AG04449 (cell line): ENCODE results near the gene TMEM121B.
A peak's percentile ranks its signal among the peaks of the same experiment; 100 is the strongest.

Experiments used
- CTCF ChIA-PET: fragments of 350-600 bp; formaldehyde crosslinking; extraction: SDS; loops from one replicate; lab custom pipeline; 2021; ENCODE audit warnings: antibody characterized with exemption; lab: Yijun Ruan, JAX
- POLR2A ChIA-PET: fragments of 400-600, 350-600 bp; formaldehyde crosslinking; extraction: SDS; loops from one replicate; lab custom pipeline; 2020; ENCODE audit warnings: antibody characterized with exemption, inconsistent platforms; lab: Yijun Ruan, JAX
- DNase-seq: peaks from one replicate; pipeline ENCODE4 v3.0.0-alpha.2; 2010; ENCODE audit warnings: low read depth, low spot score
- H3K4me3 ChIP-seq: 2 replicates; pipeline ENCODE4 v1.5.1; 2011; ENCODE audit warnings: low read depth, mild to moderate bottlenecking, control low read depth, low read length
- TF ChIP-seq, protein P1 (sequence below): IDR thresholded peaks from one replicate; pipeline ENCODE4 v1.5.1; 2011; ENCODE audit warnings: mild to moderate bottlenecking, moderate library complexity, low read length, control low read depth, inconsistent platforms; ENCODE audit not compliant: insufficient read depth; ENCODE audit errors: missing control alignments

Gene TMEM121B

DNA sequence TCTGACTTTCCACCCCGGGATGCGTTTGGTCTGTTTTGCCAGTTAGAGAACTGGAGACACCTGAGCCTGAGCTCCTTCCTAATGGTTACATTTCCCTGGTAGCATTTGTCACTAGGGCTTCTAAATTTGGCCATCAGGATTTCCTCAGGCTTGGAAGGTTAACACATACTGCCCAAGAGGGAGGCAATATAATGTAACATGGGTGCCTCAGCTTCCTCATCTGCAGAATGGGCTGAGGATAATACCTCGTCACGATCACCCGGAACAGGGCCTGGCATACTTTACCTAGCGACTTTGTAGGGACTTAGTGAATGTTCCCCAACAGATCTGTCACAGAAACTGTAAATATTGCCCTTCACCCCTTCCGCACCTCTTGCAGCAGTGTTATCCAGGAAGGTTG is 25.1 kb downstream of the TMEM121B start:
- TF ChIP-seq, protein P1, sequence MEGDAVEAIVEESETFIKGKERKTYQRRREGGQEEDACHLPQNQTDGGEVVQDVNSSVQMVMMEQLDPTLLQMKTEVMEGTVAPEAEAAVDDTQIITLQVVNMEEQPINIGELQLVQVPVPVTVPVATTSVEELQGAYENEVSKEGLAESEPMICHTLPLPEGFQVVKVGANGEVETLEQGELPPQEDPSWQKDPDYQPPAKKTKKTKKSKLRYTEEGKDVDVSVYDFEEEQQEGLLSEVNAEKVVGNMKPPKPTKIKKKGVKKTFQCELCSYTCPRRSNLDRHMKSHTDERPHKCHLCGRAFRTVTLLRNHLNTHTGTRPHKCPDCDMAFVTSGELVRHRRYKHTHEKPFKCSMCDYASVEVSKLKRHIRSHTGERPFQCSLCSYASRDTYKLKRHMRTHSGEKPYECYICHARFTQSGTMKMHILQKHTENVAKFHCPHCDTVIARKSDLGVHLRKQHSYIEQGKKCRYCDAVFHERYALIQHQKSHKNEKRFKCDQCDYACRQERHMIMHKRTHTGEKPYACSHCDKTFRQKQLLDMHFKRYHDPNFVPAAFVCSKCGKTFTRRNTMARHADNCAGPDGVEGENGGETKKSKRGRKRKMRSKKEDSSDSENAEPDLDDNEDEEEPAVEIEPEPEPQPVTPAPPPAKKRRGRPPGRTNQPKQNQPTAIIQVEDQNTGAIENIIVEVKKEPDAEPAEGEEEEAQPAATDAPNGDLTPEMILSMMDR = no peak
- ChIA-PET CTCF (interaction anchor here (0.7 to 2.5 kb wide), 8 partner anchors 16 to 406 kb away, joined by 3 to 16 read pairs (median 4); no protein-coding TSS in a partner anchor), POLR2A (no interaction called here)
- no peak overlapping the region for H3K4me3 ChIP-seq
- DNase-seq = no peak

DNA sequence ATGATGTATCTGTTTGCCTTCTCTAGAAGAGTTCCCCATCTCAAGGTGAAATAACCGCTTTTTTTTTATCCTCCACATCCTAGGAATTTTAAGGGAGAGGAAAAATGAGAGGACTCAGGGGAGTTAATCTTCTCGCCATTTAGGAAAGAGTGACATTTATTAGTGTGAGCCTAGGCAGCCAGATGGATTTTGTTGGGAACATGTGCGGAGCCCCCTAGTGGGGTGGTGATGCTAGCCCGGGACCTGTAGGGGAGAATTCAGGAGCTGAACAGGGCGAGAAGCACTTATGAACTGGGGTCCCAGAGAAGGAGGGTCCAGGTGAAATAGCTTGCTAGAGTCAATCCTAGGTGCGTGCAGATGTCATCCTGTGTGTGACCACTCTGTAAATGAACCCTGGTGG is 25.6 kb downstream of the TMEM121B start:
- TF ChIP-seq, protein P1 = peak; percentile 35
- CTCF ChIA-PET = interaction anchor here (0.7 to 2.5 kb wide), 9 partner anchors 14 to 406 kb away, joined by 3 to 16 read pairs (median 4); no protein-coding TSS in a partner anchor
- no peak overlapping the region for H3K4me3 ChIP-seq
- DNase-seq = no peak
- POLR2A ChIA-PET = no interaction called here

DNA sequence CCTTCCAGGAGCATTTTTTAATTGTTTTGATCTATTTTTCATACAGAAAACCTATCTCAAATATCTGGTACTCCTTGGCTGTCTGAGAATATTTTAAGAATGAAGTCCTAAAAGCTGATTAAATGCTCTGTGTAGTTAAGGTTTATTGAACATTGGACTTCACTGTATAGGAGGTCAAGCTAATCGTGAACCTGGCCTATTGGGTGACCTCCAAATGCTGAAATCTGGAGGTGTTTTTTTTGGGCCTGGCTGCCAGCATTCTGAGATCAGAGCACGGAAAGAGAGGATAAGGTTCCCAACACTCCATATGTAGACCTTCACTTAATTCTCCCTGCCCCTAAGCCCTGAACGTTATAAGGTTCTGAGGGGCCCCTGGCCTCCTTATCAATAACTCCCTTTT is 28.1 kb downstream of the TMEM121B start:
- TF ChIP-seq, protein P1 = no peak
- DNase-seq = no peak
- POLR2A ChIA-PET = no interaction called here
- no peak overlapping the region for H3K4me3 ChIP-seq
- CTCF ChIA-PET = interaction anchor here (0.7 to 2.0 kb wide), 3 partner anchors 15 to 79 kb away, joined by 4 to 12 read pairs (median 8); no protein-coding TSS in a partner anchor

DNA sequence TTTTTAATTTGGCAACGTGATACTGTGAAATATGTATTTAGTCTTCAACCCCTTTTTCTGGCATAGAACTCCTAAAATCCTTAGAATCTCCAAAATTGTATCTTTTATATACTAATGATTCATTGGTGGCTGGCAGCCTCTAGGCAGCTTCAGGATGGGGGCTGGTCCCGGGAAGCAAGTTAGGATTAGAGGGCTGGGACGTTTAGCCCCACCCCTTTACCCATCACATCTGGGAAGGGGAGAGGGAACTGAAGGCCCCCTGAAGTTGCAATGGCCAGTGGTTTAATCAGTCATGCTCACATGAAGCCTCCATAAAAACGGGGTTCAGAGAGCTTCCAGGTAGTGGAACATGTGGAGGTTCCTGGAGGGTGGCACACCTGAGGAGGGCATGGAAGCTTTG is 29.3 kb downstream of the TMEM121B start:
- ChIA-PET POLR2A (no interaction called here), CTCF (interaction anchor here (1.7 to 2.0 kb wide), 3 partner anchors 16 to 410 kb away, joined by 5 to 12 read pairs (median 8); no protein-coding TSS in a partner anchor)
- DNase-seq = no peak
- H3K4me3 ChIP-seq = no peak overlapping the region
- TF ChIP-seq, protein P1 = no peak

DNA sequence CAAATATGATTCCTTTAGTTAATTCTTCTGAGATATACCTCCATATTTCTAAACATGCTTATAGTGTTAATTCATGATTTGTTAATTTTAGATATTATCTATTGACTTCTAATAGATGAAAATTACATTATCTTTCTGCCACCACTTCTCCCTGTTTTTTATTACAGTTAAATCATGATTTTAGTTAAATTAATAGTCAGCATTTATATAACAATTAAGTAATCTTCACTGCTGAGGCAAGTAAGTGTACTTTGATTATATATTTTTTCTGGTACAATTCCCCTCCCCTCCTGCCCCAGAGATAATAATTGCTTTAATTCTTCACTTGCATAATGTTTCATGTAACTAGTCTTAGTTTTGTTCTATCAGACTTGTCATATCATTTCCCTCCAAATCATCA is 30.6 kb downstream of the TMEM121B start:
- POLR2A ChIA-PET = no interaction called here
- TF ChIP-seq, protein P1 = no peak
- CTCF ChIA-PET = interaction anchor here (1.8 kb wide), 1 partner anchor 411 kb away, joined by 5 read pairs; no protein-coding TSS in a partner anchor
- no peak for DNase-seq
- H3K4me3 ChIP-seq = no peak overlapping the region

DNA sequence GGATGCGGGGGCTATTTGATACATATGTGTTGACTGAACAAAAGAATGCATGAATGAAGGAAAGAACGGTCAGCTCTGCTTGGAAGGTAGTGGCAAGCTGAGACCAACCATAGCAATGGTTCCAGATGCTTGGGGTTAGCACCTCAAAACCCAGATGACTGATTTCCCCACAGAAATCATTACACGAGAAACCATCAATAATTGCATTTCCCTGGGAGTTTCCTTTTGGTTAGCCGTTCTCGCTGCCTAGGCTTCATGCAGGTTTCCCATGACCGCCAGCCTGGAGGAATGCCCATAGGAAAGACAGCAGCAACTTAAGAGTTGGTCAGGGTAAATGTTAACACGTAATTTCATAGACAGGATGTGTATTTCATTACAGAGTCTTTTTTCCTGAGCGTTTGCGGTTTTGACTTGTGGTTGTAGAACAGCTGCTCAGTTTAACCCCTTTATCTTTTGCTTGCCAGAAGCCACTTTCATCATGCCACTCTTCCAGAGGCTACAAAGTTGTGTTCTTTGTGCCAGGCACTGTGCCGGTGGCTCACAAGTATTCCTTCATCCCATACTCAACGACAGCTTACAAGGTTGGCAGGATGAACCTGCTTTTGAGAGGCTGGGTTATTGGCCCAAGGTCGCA is 33.5 kb downstream of the TMEM121B start:
- POLR2A ChIA-PET = no interaction called here
- no peak overlapping the region for H3K4me3 ChIP-seq
- CTCF ChIA-PET = interaction anchor here (1.0 to 2.9 kb wide), 6 partner anchors 10 to 414 kb away, joined by 3 to 17 read pairs (median 4); no protein-coding TSS in a partner anchor
- TF ChIP-seq, protein P1 = no peak
- DNase-seq = peak; percentile 58
